HG03571 (cell line): ENCODE results near the gene GIGYF1.
"Not testable (repeated sequence)": the region's sequence is repeated elsewhere in the genome, so short reads cannot be mapped to it uniquely, and the experiment has no call there.

Source experiments
- ATAC-seq: cut with Tn5 transposase; IDR thresholded peaks from one replicate; pipeline ENCODE4 v1.9.1; 2021; ENCODE audit not compliant: unreplicated experiment

GIGYF1 gene

GRCh38 chr7:100694098-100694745 is at the start of gene GIGYF1:
GIGYF1 (minus strand) TSS chr7:100694250; CDS start chr7:100688238, 6,012 bp downstream.
- ATAC-seq = peak; percentile 36

- ATAC-seq = no peak
Measured at GRCh38 chr7:100739934-100740333, 45.9 kb upstream of the GIGYF1 start.

- ATAC-seq = no peak
Measured at GRCh38 chr7:100736671-100737070, 42.6 kb upstream of the GIGYF1 start.

- no peak for ATAC-seq
Measured at GRCh38 chr7:100735730-100736129, 41.7 kb upstream of the GIGYF1 start.

GRCh38 chr7:100731937-100732636 is 38.0 kb upstream of the GIGYF1 start:
- no peak for ATAC-seq

GRCh38 chr7:100730136-100730800 is 36.2 kb upstream of the GIGYF1 start:
- no peak for ATAC-seq

GRCh38 chr7:100728196-100728595 is 34.1 kb upstream of the GIGYF1 start:
- no peak for ATAC-seq

- no peak for ATAC-seq
Measured at GRCh38 chr7:100726996-100727761, 33.1 kb upstream of the GIGYF1 start.

- ATAC-seq = not testable (repeated sequence)
Measured at GRCh38 chr7:100724364-100724763, 30.3 kb upstream of the GIGYF1 start.

- no peak for ATAC-seq
Measured at GRCh38 chr7:100723732-100724275, 29.8 kb upstream of the GIGYF1 start.

GRCh38 chr7:100722480-100723212 is 28.6 kb upstream of the GIGYF1 start:
- ATAC-seq = no peak

GRCh38 chr7:100721505-100721812 is 27.4 kb upstream of the GIGYF1 start:
- no peak for ATAC-seq

- no peak for ATAC-seq
Measured at GRCh38 chr7:100720671-100721504, 26.8 kb upstream of the GIGYF1 start.

GRCh38 chr7:100720279-100720670 is 26.2 kb upstream of the GIGYF1 start, which contains the start of gene EPO:
EPO (plus strand) TSS chr7:100720468; CDS start chr7:100720981, 513 bp downstream.
- no peak for ATAC-seq

GRCh38 chr7:100719523-100720278 is 25.7 kb upstream of the GIGYF1 start:
- no peak for ATAC-seq

GRCh38 chr7:100717073-100717472 is 23.0 kb upstream of the GIGYF1 start:
- ATAC-seq = not testable (repeated sequence)

GRCh38 chr7:100714725-100715124 is 20.7 kb upstream of the GIGYF1 start:
- ATAC-seq = no peak

GRCh38 chr7:100711369-100711768 is 17.3 kb upstream of the GIGYF1 start:
- ATAC-seq = no peak

- ATAC-seq = no peak
Measured at GRCh38 chr7:100710452-100710851, 16.4 kb upstream of the GIGYF1 start.
